ENCODE results near the gene IQGAP3. TPM values are rescaled to one million over a fixed set of nuclear protein-coding genes. Genes with fewer than 3 reads are reported as not detected.

Gene IQGAP3, protein sequence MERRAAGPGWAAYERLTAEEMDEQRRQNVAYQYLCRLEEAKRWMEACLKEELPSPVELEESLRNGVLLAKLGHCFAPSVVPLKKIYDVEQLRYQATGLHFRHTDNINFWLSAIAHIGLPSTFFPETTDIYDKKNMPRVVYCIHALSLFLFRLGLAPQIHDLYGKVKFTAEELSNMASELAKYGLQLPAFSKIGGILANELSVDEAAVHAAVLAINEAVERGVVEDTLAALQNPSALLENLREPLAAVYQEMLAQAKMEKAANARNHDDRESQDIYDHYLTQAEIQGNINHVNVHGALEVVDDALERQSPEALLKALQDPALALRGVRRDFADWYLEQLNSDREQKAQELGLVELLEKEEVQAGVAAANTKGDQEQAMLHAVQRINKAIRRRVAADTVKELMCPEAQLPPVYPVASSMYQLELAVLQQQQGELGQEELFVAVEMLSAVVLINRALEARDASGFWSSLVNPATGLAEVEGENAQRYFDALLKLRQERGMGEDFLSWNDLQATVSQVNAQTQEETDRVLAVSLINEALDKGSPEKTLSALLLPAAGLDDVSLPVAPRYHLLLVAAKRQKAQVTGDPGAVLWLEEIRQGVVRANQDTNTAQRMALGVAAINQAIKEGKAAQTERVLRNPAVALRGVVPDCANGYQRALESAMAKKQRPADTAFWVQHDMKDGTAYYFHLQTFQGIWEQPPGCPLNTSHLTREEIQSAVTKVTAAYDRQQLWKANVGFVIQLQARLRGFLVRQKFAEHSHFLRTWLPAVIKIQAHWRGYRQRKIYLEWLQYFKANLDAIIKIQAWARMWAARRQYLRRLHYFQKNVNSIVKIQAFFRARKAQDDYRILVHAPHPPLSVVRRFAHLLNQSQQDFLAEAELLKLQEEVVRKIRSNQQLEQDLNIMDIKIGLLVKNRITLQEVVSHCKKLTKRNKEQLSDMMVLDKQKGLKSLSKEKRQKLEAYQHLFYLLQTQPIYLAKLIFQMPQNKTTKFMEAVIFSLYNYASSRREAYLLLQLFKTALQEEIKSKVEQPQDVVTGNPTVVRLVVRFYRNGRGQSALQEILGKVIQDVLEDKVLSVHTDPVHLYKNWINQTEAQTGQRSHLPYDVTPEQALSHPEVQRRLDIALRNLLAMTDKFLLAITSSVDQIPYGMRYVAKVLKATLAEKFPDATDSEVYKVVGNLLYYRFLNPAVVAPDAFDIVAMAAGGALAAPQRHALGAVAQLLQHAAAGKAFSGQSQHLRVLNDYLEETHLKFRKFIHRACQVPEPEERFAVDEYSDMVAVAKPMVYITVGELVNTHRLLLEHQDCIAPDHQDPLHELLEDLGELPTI (N-terminal part only)
- total RNA-seq (2022) (66.2 and 93.6 TPM in 2 replicates), Bru-seq, nascent RNA (percentile 77 among the genes with signal in this experiment), BruChase-seq, experiment 1, labeled RNA remaining after a 6-hour chase (percentile 88 among the genes with signal in this experiment), BruChase-seq, experiment 2, labeled RNA remaining after a 2-hour chase (percentile 91 among the genes with signal in this experiment)
- long read RNA-seq, full-length matches to known transcripts, result 1 of 17 reads
- long read RNA-seq, partial matches to known transcripts, result 10 of 17 reads
- long read RNA-seq, other reads (novel, unspliced or antisense), result 6 of 17 reads

GRCh38 chr1:156571919-156572662, at the start of gene IQGAP3:
TSS of gene IQGAP3 (minus strand) at chr1:156572565. CDS start at chr1:156572529, 36 bp downstream.
- Mint-ChIP-seq H3K27me3 (ENCODE audit: unreplicated experiment) (peaks cover 22% of the 10 kb centered on the region), H3K4me1 (ENCODE audit: low read depth, unreplicated experiment) (peaks cover 38% of the 10 kb centered on the region), H3K9me3 (ENCODE audit: low read depth, unreplicated experiment) (no peaks in the 10 kb centered on the region), H3K27ac (ENCODE audit: unreplicated experiment) (peak within 1 kb of the TSS; percentile 80), H3K36me3 (ENCODE audit: insufficient read depth, unreplicated experiment) (peaks cover 44% of the 10 kb centered on the region), H3K4me3 (ENCODE audit: low read depth, unreplicated experiment) (peak within 1 kb of the TSS; percentile 92)
- TF ChIP-seq, protein P1, sequence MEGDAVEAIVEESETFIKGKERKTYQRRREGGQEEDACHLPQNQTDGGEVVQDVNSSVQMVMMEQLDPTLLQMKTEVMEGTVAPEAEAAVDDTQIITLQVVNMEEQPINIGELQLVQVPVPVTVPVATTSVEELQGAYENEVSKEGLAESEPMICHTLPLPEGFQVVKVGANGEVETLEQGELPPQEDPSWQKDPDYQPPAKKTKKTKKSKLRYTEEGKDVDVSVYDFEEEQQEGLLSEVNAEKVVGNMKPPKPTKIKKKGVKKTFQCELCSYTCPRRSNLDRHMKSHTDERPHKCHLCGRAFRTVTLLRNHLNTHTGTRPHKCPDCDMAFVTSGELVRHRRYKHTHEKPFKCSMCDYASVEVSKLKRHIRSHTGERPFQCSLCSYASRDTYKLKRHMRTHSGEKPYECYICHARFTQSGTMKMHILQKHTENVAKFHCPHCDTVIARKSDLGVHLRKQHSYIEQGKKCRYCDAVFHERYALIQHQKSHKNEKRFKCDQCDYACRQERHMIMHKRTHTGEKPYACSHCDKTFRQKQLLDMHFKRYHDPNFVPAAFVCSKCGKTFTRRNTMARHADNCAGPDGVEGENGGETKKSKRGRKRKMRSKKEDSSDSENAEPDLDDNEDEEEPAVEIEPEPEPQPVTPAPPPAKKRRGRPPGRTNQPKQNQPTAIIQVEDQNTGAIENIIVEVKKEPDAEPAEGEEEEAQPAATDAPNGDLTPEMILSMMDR (IDR thresholded peaks at IDR 0.05; ENCODE audit: unreplicated experiment), result no peak
- BruUV-seq (replicated peaks), result TSS peak; percentile 100
- DNase-seq, result peak; percentile 95
- CTCF ChIA-PET, result interaction anchor here (1.0 to 1.7 kb wide), 4 partner anchors 69 to 216 kb away, joined by 3 to 18 read pairs (median 4); no protein-coding TSS in a partner anchor
- intact Hi-C loops (cut with micrococcal nuclease; ENCODE audit: unreplicated experiment), result loop anchor here (5.0 kb wide), 2 partner anchors 70 to 100 kb away; partner anchors contain the start of gene MEF2D

DNA sequence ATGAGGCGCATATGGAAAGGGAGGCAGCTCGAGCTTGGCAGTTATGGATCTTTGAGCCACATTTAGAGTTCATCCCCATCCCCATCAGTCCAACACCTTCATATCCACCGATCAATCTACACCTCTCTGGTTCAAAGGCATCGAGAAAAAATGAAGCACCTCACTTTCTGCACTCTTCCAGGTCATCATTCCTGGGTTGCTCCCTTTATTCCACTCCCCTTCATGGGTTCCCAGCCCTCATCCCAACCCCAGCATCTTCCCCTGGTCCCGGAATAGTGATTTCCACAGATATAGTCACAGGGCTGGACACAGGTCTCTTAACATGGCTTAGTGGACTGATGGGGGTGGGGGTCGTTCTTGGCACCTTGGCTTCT, 47.2 kb upstream of the IQGAP3 start:
- CTCF ChIA-PET, result interaction anchor here (0.7 to 2.1 kb wide), 6 partner anchors 11 to 106 kb away, joined by 3 to 16 read pairs (median 6); no protein-coding TSS in a partner anchor
- H3K27ac Mint-ChIP-seq (ENCODE audit: unreplicated experiment), result no peak overlapping the region
- H3K4me1 Mint-ChIP-seq (ENCODE audit: low read depth, unreplicated experiment), result peaks cover 11% of the 10 kb centered on the region
- TF ChIP-seq, protein P1 (IDR thresholded peaks at IDR 0.05; ENCODE audit: unreplicated experiment), result no peak
- no peaks in the 10 kb centered on the region for H3K9me3 Mint-ChIP-seq (ENCODE audit: low read depth, unreplicated experiment)
- H3K27me3 Mint-ChIP-seq (ENCODE audit: unreplicated experiment), result peaks cover 79% of the 10 kb centered on the region
- DNase-seq, result no peak
- no TSS peak for BruUV-seq (replicated peaks)
- intact Hi-C loops (cut with micrococcal nuclease; ENCODE audit: unreplicated experiment), result no loop called here
- no peak overlapping the region for H3K4me3 Mint-ChIP-seq (ENCODE audit: low read depth, unreplicated experiment)
- H3K36me3 Mint-ChIP-seq (ENCODE audit: insufficient read depth, unreplicated experiment), result peaks cover 11% of the 10 kb centered on the region

GRCh38 chr1:156618853-156619581, 46.7 kb upstream of the IQGAP3 start, which contains the start of gene HAPLN2:
TSS of gene HAPLN2 (plus strand) at chr1:156619415. CDS start at chr1:156623491, 4,076 bp downstream.
- intact Hi-C loops (cut with micrococcal nuclease; ENCODE audit: unreplicated experiment), result no loop called here
- Mint-ChIP-seq H3K27ac (ENCODE audit: unreplicated experiment) (no peak within 1 kb of the TSS), H3K9me3 (ENCODE audit: low read depth, unreplicated experiment) (no peaks in the 10 kb centered on the region), H3K36me3 (ENCODE audit: insufficient read depth, unreplicated experiment) (peaks cover 5% of the 10 kb centered on the region), H3K4me1 (ENCODE audit: low read depth, unreplicated experiment) (peaks cover 11% of the 10 kb centered on the region), H3K4me3 (ENCODE audit: low read depth, unreplicated experiment) (no peak within 1 kb of the TSS), H3K27me3 (ENCODE audit: unreplicated experiment) (peaks cover 73% of the 10 kb centered on the region)
- CTCF ChIA-PET, result interaction anchor here (0.5 to 2.1 kb wide), 9 partner anchors 11 to 330 kb away, joined by 3 to 16 read pairs (median 4); partner anchors contain the start of genes NAXE and NES
- TF ChIP-seq, protein P1 (IDR thresholded peaks at IDR 0.05; ENCODE audit: unreplicated experiment), result peak; percentile 60
- DNase-seq, result peak; percentile 61
- no TSS peak for BruUV-seq (replicated peaks)

Measured in Calu3 (cell line).